HepG2 (cell line): ENCODE data around the gene MBD3L2. TPM values are rescaled to one million over a fixed set of nuclear protein-coding genes. Genes with fewer than 3 reads are reported as not detected.

Source experiments
- ESRRA ChIP-seq: sonication (generic); formaldehyde crosslinking; IDR thresholded peaks from 2 replicates; pipeline ENCODE4 v1.5.1; 2020; ENCODE audit warnings: mild to moderate bottlenecking, low read depth, missing genetic modification reagents
- FOSL1 ChIP-seq: sonication (generic); formaldehyde crosslinking; IDR thresholded peaks from 2 replicates; pipeline ENCODE4 v1.9.0; 2021; ENCODE audit warnings: missing genetic modification reagents, borderline replicate concordance
- KMT2B ChIP-seq: IDR thresholded peaks from 2 replicates; pipeline ENCODE4 v1.6.1; 2016; ENCODE audit warnings: missing genetic modification reagents, missing compliant biosample characterization
- NFE2L2 ChIP-seq: fragments of 150-350 bp; IDR thresholded peaks from 2 replicates; pipeline ENCODE4 v1.6.1; 2014; ENCODE audit warnings: low read length
- NR3C1 ChIP-seq: sonication (generic); formaldehyde crosslinking; IDR thresholded peaks from 2 replicates; pipeline ENCODE4 v1.4.0; 2020; ENCODE audit warnings: missing genetic modification reagents
- RBM39 ChIP-seq: fragments of 200-400 bp; formaldehyde crosslinking; IDR thresholded peaks from one replicate; pipeline ENCODE4 v1.6.1; 2018; ENCODE audit warnings: antibody characterized with exemption, mild to moderate bottlenecking, low read depth, low read length; ENCODE audit not compliant: poor library complexity, severe bottlenecking
- TCF12 ChIP-seq, 2 experiments: fragments of 450-650 bp in 1 of 2; sonication (generic) in 1 of 2; formaldehyde crosslinking in 1 of 2; IDR thresholded peaks; 2 replicates each; pipeline versions ENCODE4 v1.6.1 to v1.8.0; 2017 to 2022; ENCODE audit warnings: antibody characterized with exemption in 1 of 2, mild to moderate bottlenecking in 1 of 2, missing genetic modification reagents in 1 of 2, moderate library complexity in 1 of 2
- ZBTB42 ChIP-seq: sonication (generic); formaldehyde crosslinking; IDR thresholded peaks from 2 replicates; pipeline ENCODE4 v1.5.0; 2020; ENCODE audit warnings: mild to moderate bottlenecking, missing genetic modification reagents
- ZNF550 ChIP-seq: sonication (generic); formaldehyde crosslinking; IDR thresholded peaks from 2 replicates; pipeline ENCODE4 v1.4.0; 2020; ENCODE audit warnings: mild to moderate bottlenecking, missing genetic modification reagents, borderline replicate concordance
- ZNF772 ChIP-seq: sonication (generic); formaldehyde crosslinking; IDR thresholded peaks from 2 replicates; pipeline ENCODE4 v1.5.0; 2020; ENCODE audit warnings: mild to moderate bottlenecking, missing genetic modification reagents
- ZSCAN9 ChIP-seq: IDR thresholded peaks from 2 replicates; pipeline ENCODE4 v1.6.1; 2016; ENCODE audit warnings: borderline replicate concordance
- polyA plus RNA-seq, 8 experiments: library from polyadenylated mRNA; depleted of rRNA in 3 of 8; stranded (reverse) in 7 of 8; unstranded in 1 of 8; fragments of >200 nt; fragmentation: Illumina TruSeq in 4 of 8; extraction: Trizol in 4 of 8; gene quantifications; 2 replicates each; pipeline versions ENCODE4 v1.2.1 to v1.2.3, GENCODE V29; 2011 to 2016; ENCODE audit warnings: low read depth in 4 of 8, missing spikeins in 1 of 8, mixed read lengths in 1 of 8; ENCODE audit not compliant: insufficient read depth in 1 of 8
- total RNA-seq, 5 experiments: library from RNA; depleted of rRNA; stranded (reverse); fragments of >200 nt; fragmentation: Illumina TruSeq; extraction: Trizol; gene quantifications; 2 replicates each; pipeline ENCODE4 v1.2.3, GENCODE V29; 2016; ENCODE audit warnings: low read depth in 1 of 5
- TF ChIP-seq, protein P1 (sequence below): sonication (generic); formaldehyde crosslinking; IDR thresholded peaks from 2 replicates; pipeline ENCODE4 v1.4.0; 2020; ENCODE audit warnings: missing genetic modification reagents
- TF ChIP-seq, protein P2 (sequence below): sonication (generic); formaldehyde crosslinking; IDR thresholded peaks from 2 replicates; pipeline ENCODE4 v1.4.0; 2020; ENCODE audit warnings: missing genetic modification reagents, borderline replicate concordance
- TF ChIP-seq, protein P3 (sequence below): IDR thresholded peaks from 2 replicates; pipeline ENCODE4 v1.6.1; 2018; ENCODE audit warnings: missing genetic modification reagents
- TF ChIP-seq, protein P4 (sequence below): sonication (generic); formaldehyde crosslinking; IDR thresholded peaks from 2 replicates; pipeline ENCODE4 v1.5.0; 2020; ENCODE audit warnings: missing genetic modification reagents

MBD3L2 gene
- total and polyA plus RNA-seq, 2 of the 13 experiments (the other 11 are each of a cell fraction or from before 2014, with no cell fraction given), result not detected

DNA sequence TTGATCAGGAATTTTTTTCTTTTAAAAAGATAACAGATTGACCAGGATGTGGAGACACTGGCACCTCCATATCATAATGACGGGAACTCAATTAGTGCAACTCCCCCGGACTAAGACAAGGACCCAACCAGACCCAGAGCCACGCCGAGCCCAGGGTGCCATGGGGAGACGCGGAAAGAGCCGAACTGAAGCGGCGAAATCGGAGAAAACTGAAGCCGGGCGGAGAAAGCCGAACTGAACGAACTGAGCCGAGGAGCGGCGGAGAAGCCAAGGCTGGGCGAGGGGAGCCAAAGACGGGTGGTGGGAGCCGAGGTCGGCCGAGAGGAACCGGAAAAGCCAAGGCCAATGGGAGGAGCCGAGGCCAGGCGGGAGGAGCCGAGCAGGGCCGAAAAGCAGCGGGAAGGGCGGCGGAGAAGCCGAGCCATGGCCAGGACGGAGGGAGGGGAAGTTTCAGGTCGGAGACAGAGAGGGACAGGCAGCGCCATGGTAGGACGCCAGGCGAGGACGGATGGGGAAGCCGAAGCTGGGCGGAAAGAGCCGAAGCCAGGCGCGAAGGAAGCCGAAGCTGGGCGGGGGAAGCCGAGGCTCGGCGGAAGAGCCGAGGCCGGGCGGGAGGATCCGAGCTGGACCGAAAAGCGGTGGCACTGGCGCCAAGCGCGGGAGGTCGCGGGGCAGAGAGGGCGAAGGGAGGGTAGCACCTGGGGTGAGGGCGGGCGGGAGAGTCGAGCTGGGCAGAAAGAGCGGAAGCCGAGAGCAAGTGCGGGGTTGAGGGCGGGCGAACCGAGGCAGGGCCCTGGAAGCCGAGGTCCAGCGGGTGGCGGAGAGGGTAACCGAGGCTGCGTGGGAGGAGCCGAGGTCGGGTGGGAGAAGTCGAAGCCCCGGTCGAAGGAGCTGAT, 49.8 kb downstream of the MBD3L2 start (continued):
- TF ChIP-seq, protein P1, sequence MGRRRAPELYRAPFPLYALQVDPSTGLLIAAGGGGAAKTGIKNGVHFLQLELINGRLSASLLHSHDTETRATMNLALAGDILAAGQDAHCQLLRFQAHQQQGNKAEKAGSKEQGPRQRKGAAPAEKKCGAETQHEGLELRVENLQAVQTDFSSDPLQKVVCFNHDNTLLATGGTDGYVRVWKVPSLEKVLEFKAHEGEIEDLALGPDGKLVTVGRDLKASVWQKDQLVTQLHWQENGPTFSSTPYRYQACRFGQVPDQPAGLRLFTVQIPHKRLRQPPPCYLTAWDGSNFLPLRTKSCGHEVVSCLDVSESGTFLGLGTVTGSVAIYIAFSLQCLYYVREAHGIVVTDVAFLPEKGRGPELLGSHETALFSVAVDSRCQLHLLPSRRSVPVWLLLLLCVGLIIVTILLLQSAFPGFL, result no peak
- TF ChIP-seq RBM39 (peak; percentile 76), NR3C1 (CRISPR knock-in tag) (no peak), NFE2L2 (no peak), KMT2B (CRISPR knock-in tag) (0 out of 2 replicates have a peak, but pooled peaks have one; percentile 6), ZBTB42 (CRISPR knock-in tag) (peak; percentile 39; the same call in 1 of the 2 replicates), FOSL1 (CRISPR knock-in tag) (no peak), ZSCAN9 (CRISPR knock-in tag) (no peak), ZNF772 (CRISPR knock-in tag) (no peak), TCF12 (IDR thresholded peaks at IDR 0.05) (no peak), TCF12 (CRISPR knock-in tag; IDR thresholded peaks at IDR 0.05) (0 out of 2 replicates have a peak, but pooled peaks have one; percentile 35), ZNF550 (CRISPR knock-in tag) (no peak; the same call in 1 of the 2 replicates), ESRRA (CRISPR knock-in tag) (no peak)
- TF ChIP-seq, protein P2, sequence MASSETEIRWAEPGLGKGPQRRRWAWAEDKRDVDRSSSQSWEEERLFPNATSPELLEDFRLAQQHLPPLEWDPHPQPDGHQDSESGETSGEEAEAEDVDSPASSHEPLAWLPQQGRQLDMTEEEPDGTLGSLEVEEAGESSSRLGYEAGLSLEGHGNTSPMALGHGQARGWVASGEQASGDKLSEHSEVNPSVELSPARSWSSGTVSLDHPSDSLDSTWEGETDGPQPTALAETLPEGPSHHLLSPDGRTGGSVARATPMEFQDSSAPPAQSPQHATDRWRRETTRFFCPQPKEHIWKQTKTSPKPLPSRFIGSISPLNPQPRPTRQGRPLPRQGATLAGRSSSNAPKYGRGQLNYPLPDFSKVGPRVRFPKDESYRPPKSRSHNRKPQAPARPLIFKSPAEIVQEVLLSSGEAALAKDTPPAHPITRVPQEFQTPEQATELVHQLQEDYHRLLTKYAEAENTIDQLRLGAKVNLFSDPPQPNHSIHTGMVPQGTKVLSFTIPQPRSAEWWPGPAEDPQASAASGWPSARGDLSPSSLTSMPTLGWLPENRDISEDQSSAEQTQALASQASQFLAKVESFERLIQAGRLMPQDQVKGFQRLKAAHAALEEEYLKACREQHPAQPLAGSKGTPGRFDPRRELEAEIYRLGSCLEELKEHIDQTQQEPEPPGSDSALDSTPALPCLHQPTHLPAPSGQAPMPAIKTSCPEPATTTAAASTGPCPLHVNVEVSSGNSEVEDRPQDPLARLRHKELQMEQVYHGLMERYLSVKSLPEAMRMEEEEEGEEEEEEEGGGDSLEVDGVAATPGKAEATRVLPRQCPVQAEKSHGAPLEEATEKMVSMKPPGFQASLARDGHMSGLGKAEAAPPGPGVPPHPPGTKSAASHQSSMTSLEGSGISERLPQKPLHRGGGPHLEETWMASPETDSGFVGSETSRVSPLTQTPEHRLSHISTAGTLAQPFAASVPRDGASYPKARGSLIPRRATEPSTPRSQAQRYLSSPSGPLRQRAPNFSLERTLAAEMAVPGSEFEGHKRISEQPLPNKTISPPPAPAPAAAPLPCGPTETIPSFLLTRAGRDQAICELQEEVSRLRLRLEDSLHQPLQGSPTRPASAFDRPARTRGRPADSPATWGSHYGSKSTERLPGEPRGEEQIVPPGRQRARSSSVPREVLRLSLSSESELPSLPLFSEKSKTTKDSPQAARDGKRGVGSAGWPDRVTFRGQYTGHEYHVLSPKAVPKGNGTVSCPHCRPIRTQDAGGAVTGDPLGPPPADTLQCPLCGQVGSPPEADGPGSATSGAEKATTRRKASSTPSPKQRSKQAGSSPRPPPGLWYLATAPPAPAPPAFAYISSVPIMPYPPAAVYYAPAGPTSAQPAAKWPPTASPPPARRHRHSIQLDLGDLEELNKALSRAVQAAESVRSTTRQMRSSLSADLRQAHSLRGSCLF (CRISPR knock-in tag), result no peak
- TF ChIP-seq, protein P3, sequence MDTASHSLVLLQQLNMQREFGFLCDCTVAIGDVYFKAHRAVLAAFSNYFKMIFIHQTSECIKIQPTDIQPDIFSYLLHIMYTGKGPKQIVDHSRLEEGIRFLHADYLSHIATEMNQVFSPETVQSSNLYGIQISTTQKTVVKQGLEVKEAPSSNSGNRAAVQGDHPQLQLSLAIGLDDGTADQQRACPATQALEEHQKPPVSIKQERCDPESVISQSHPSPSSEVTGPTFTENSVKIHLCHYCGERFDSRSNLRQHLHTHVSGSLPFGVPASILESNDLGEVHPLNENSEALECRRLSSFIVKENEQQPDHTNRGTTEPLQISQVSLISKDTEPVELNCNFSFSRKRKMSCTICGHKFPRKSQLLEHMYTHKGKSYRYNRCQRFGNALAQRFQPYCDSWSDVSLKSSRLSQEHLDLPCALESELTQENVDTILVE (CRISPR knock-in tag), result no peak; the same call in 1 of the 2 replicates
- TF ChIP-seq, protein P4, sequence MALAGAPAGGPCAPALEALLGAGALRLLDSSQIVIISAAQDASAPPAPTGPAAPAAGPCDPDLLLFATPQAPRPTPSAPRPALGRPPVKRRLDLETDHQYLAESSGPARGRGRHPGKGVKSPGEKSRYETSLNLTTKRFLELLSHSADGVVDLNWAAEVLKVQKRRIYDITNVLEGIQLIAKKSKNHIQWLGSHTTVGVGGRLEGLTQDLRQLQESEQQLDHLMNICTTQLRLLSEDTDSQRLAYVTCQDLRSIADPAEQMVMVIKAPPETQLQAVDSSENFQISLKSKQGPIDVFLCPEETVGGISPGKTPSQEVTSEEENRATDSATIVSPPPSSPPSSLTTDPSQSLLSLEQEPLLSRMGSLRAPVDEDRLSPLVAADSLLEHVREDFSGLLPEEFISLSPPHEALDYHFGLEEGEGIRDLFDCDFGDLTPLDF (CRISPR knock-in tag), result peak; percentile 70
